ENCODE data around the gene PARVG.

GRCh38 chr22:44165286-44165874, 15.3 kb upstream of the PARVG start:
- TF ChIP-seq, protein P1, sequence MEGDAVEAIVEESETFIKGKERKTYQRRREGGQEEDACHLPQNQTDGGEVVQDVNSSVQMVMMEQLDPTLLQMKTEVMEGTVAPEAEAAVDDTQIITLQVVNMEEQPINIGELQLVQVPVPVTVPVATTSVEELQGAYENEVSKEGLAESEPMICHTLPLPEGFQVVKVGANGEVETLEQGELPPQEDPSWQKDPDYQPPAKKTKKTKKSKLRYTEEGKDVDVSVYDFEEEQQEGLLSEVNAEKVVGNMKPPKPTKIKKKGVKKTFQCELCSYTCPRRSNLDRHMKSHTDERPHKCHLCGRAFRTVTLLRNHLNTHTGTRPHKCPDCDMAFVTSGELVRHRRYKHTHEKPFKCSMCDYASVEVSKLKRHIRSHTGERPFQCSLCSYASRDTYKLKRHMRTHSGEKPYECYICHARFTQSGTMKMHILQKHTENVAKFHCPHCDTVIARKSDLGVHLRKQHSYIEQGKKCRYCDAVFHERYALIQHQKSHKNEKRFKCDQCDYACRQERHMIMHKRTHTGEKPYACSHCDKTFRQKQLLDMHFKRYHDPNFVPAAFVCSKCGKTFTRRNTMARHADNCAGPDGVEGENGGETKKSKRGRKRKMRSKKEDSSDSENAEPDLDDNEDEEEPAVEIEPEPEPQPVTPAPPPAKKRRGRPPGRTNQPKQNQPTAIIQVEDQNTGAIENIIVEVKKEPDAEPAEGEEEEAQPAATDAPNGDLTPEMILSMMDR (IDR thresholded peaks at IDR 0.05; ENCODE audit: insufficient read depth, low read depth, low read length): no peak
- TF ChIP-seq EZH2 (IDR thresholded peaks at IDR 0.05; ENCODE audit: insufficient read depth, low read length): no peak
